PC-9 (cell line): Measurements from ENCODE around the gene NME7. TPM values are rescaled to one million over a fixed set of nuclear protein-coding genes. Genes with fewer than 3 reads are reported as not detected.

Source experiments
- BruUV-seq: library from RNA; stranded (reverse); fragments of 400-500 nt; replicated peaks from 2 replicates; lab custom pipeline; 2021; lab: Mats Ljungman, UMichigan
- CTCF ChIA-PET: fragments of 300-600 bp; sonication (Branson Sonifier 250); formaldehyde crosslinking; loops from one replicate; lab custom pipeline; 2022; ENCODE audit warnings: antibody characterized with exemption; lab: Charles Lee
- POLR2A ChIA-PET: fragments of 300-600 bp; sonication (Branson Sonifier 250); formaldehyde crosslinking; loops from one replicate; lab custom pipeline; 2022; ENCODE audit warnings: antibody characterized with exemption; ENCODE audit not compliant: unreplicated experiment; lab: Charles Lee
- DNase-seq, 2 experiments: peaks; one replicate each; pipeline versions ENCODE4 v3.0.0 to v3.0.0-alpha.2; 2015 to 2022; ENCODE audit warnings: mixed read lengths in 1 of 2
- H2AFZ ChIP-seq: fragments of 200-600 bp; sonication (generic); 2 replicates; pipeline ENCODE4 v1.8.1; 2017; ENCODE audit warnings: antibody characterized with exemption
- H3F3A ChIP-seq: fragments of 200-600 bp; sonication (generic); 2 replicates; pipeline ENCODE4 v1.8.1; 2017; ENCODE audit warnings: antibody characterized with exemption, mild to moderate bottlenecking, low read depth; ENCODE audit not compliant: insufficient read depth
- H3K27ac ChIP-seq: fragments of 200-600 bp; sonication (generic); 2 replicates; pipeline ENCODE4 v1.6.1; 2016; ENCODE audit warnings: mixed run types
- H3K27me3 ChIP-seq: fragments of 200-600 bp; sonication (generic); 2 replicates; pipeline ENCODE4 v1.6.1; 2016; ENCODE audit warnings: low read depth, mixed run types; ENCODE audit not compliant: insufficient read depth
- H3K36me3 ChIP-seq: fragments of 200-600 bp; sonication (generic); 2 replicates; pipeline ENCODE4 v1.6.1; 2016; ENCODE audit warnings: low read depth, mixed run types
- H3K4me1 ChIP-seq: fragments of 200-600 bp; sonication (generic); replicated peaks from 2 replicates; pipeline ENCODE4 v1.6.1; 2016; ENCODE audit warnings: mixed run types; ENCODE audit not compliant: insufficient read depth
- H3K4me2 ChIP-seq: fragments of 200-600 bp; sonication (generic); 2 replicates; pipeline ENCODE4 v1.6.1; 2017; ENCODE audit warnings: mixed run types
- H3K4me3 ChIP-seq: fragments of 200-600 bp; sonication (generic); 2 replicates; pipeline ENCODE4 v1.6.1; 2016; ENCODE audit warnings: mixed run types
- H3K79me2 ChIP-seq: fragments of 200-600 bp; sonication (generic); 2 replicates; pipeline ENCODE4 v1.6.1; 2017; ENCODE audit warnings: low read depth, mixed run types
- H3K9me2 ChIP-seq: fragments of 200-600 bp; sonication (generic); 2 replicates; pipeline ENCODE4 v1.8.1; 2017; ENCODE audit warnings: mild to moderate bottlenecking; ENCODE audit not compliant: insufficient read depth
- H3K9me3 ChIP-seq: fragments of 200-600 bp; sonication (generic); 2 replicates; pipeline ENCODE4 v1.8.1; 2016; ENCODE audit warnings: low read depth; ENCODE audit not compliant: insufficient read depth
- H4K20me1 ChIP-seq: fragments of 200-600 bp; sonication (generic); 2 replicates; pipeline ENCODE4 v1.8.1; 2017; ENCODE audit not compliant: insufficient read depth
- CTCF ChIP-seq: fragments of 200-600 bp; sonication (generic); conservative IDR thresholded peaks from 2 replicates; pipeline ENCODE4 v1.6.1; 2017; ENCODE audit warnings: mixed run types, antibody characterized with exemption, mild to moderate bottlenecking, moderate library complexity
- EZH2 ChIP-seq: fragments of 200-600 bp; sonication (generic); IDR thresholded peaks from 2 replicates; pipeline ENCODE4 v1.8.0; 2017; ENCODE audit warnings: antibody characterized with exemption, low read depth
- intact Hi-C: fragments of 100-400 bp; cut with micrococcal nuclease; formaldehyde crosslinking; loops from one replicate; pipeline ENCODE4 v1.10.0; 2022; ENCODE audit not compliant: unreplicated experiment
- total RNA-seq: library from RNA; stranded (reverse); gene quantifications from 2 replicates; pipeline ENCODE4 v1.2.3, GENCODE V29; 2021

The NME7 gene
- total RNA-seq, 1 experiment from 2014 or later: 21.4 TPM

- POLR2A ChIA-PET: interaction anchor here (0.8 kb wide), 1 partner anchor 592 kb away, joined by 6 read pairs; no protein-coding TSS in a partner anchor
- intact Hi-C loops: no loop called here
Observed at GRCh38 chr1:169322138-169322537, 45.5 kb downstream of the NME7 start.

GRCh38 chr1:169321539-169321938 is 46.1 kb downstream of the NME7 start:
- H4K20me1 ChIP-seq: no peaks in the 10 kb centered on the region
- H3K4me1 ChIP-seq: peaks cover 11% of the 10 kb centered on the region
- H3K79me2 ChIP-seq: no peaks in the 10 kb centered on the region
- peak in 1 of 2 experiments; percentile 64 for DNase-seq
- intact Hi-C loops: no loop called here
- H3K27ac ChIP-seq: no peak overlapping the region
- no TSS peak for BruUV-seq
- H3K4me3 ChIP-seq: no peak overlapping the region
- no peaks in the 10 kb centered on the region for H3K27me3 ChIP-seq
- CTCF ChIA-PET: interaction anchor here (1.0 kb wide), 1 partner anchor 718 kb away, joined by 3 read pairs; no protein-coding TSS in a partner anchor
- no peaks in the 10 kb centered on the region; the same call in 1 of the 2 replicates for H3K9me3 ChIP-seq
- TF ChIP-seq CTCF: no peak
- no peak for TF ChIP-seq EZH2
- H2AFZ ChIP-seq: no peak overlapping the region
- H3K4me2 ChIP-seq: no peak overlapping the region
- peaks cover 3% of the 10 kb centered on the region; the same call in 1 of the 2 replicates for H3K36me3 ChIP-seq
- 0 out of 2 replicates have a peak, but pooled peaks cover 3% of the 10 kb centered on the region for H3F3A ChIP-seq
- no peaks in the 10 kb centered on the region for H3K9me2 ChIP-seq
- POLR2A ChIA-PET: interaction anchor here (0.7 to 0.8 kb wide), 2 partner anchors 210 to 591 kb away, joined by 6 to 7 read pairs; no protein-coding TSS in a partner anchor

More at GRCh38 chr1:169322138-169322537, 45.5 kb downstream of the NME7 start:
- DNase-seq: no peak
- Histone ChIP-seq H2AFZ (no peak overlapping the region), H3K36me3 (peaks cover 3% of the 10 kb centered on the region; the same call in 1 of the 2 replicates), H3K27me3 (no peaks in the 10 kb centered on the region), H3K9me2 (no peaks in the 10 kb centered on the region), H3K4me2 (no peak overlapping the region), H3F3A (0 out of 2 replicates have a peak, but pooled peaks cover 3% of the 10 kb centered on the region), H3K9me3 (no peaks in the 10 kb centered on the region; the same call in 1 of the 2 replicates), H3K27ac (no peak overlapping the region), H3K4me3 (no peak overlapping the region), H3K79me2 (no peaks in the 10 kb centered on the region), H3K4me1 (peaks cover 13% of the 10 kb centered on the region), H4K20me1 (no peaks in the 10 kb centered on the region)
- CTCF ChIA-PET: no interaction called here
- BruUV-seq: no TSS peak
- TF ChIP-seq EZH2: no peak
- TF ChIP-seq CTCF: no peak

GRCh38 chr1:169318536-169319244 is 48.9 kb downstream of the NME7 start:
- Histone ChIP-seq H3K9me3 (no peaks in the 10 kb centered on the region), H3F3A (0 out of 2 replicates have a peak, but pooled peaks cover 3% of the 10 kb centered on the region), H3K9me2 (no peaks in the 10 kb centered on the region), H3K27ac (no peak overlapping the region), H4K20me1 (no peaks in the 10 kb centered on the region), H3K4me2 (no peak overlapping the region), H3K4me1 (peaks cover 11% of the 10 kb centered on the region), H3K36me3 (peaks cover 3% of the 10 kb centered on the region; the same call in 1 of the 2 replicates), H3K27me3 (no peaks in the 10 kb centered on the region), H3K4me3 (no peak overlapping the region), H2AFZ (no peak overlapping the region), H3K79me2 (no peaks in the 10 kb centered on the region)
- no peak for TF ChIP-seq CTCF
- no peak for TF ChIP-seq EZH2
- POLR2A ChIA-PET: no interaction called here
- CTCF ChIA-PET: no interaction called here
- no peak for DNase-seq
- intact Hi-C loops: no loop called here
- BruUV-seq: no TSS peak
